ENCODE data around the gene GPR65. TPM values are rescaled to one million over a fixed set of nuclear protein-coding genes. Genes with fewer than 3 reads are reported as not detected.
A peak's percentile ranks its signal among the peaks of the same experiment; 100 is the strongest.

GPR65 gene
- polyA plus RNA-seq, 2 of the 4 experiments (the other 2 are of a cell fraction): 0.03 TPM; not detected in 1

- no peak overlapping the region for H3K4me3 ChIP-seq
- WGBS (ENCODE audit: missing lambda C conversion rate): 80% methylated on average over 2 of the region's 2 CpGs
Measured at GRCh38 chr14:87989956-87990299, 15.0 kb upstream of the GPR65 start.

GRCh38 chr14:87990682-87991081 lies 14.3 kb upstream of the GPR65 start:
- H3K4me3 ChIP-seq: no peak overlapping the region
- POLR2A ChIA-PET: no interaction called here
- ATAC-seq (no peak), DNase-seq (ENCODE audit: low read depth in 1 of 2, low spot score in 1 of 2) (no peak), FAIRE-seq (no peak)
- TF ChIP-seq RFX5 (IDR thresholded peaks at IDR 0.05) (no peak), MAFK (IDR thresholded peaks at IDR 0.05; ENCODE audit: partially characterized antibody) (no peak), HOXB5 (CRISPR knock-in tag; IDR thresholded peaks at IDR 0.05) (no peak)
- H3K9me3 ChIP-seq: no peaks in the 10 kb centered on the region
- H3K27ac ChIP-seq: no peak overlapping the region
- CTCF ChIA-PET: no interaction called here
- H3K4me1 ChIP-seq: 0 out of 3 replicates have a peak, but pooled peaks cover 6% of the 10 kb centered on the region
- WGBS (ENCODE audit: missing lambda C conversion rate): 85% methylated on average over 4 of the region's 4 CpGs
- H3K4me2 ChIP-seq: no peak overlapping the region

More at GRCh38 chr14:87989956-87990299, 15.0 kb upstream of the GPR65 start:
- CTCF ChIA-PET: interaction anchor here (1.1 kb wide), 1 partner anchor 45 kb away, joined by 3 read pairs; no protein-coding TSS in a partner anchor
- POLR2A ChIA-PET: no interaction called here
- H3K4me1 ChIP-seq: 0 out of 3 replicates have a peak, but pooled peaks cover 6% of the 10 kb centered on the region
- FAIRE-seq (no peak), ATAC-seq (no peak), DNase-seq (ENCODE audit: low read depth in 1 of 2, low spot score in 1 of 2) (no peak)
- TF ChIP-seq GATA3 (IDR thresholded peaks at IDR 0.05; ENCODE audit: borderline replicate concordance) (no peak), CTCF (IDR thresholded peaks at IDR 0.05) (no peak), CBX8 (IDR thresholded peaks at IDR 0.05) (no peak), PHF8 (IDR thresholded peaks at IDR 0.05; ENCODE audit: borderline replicate concordance, low read depth) (no peak), BHLHE40 (IDR thresholded peaks at IDR 0.05; ENCODE audit: low read depth, low read length) (no peak)
- TF ChIP-seq, protein P1, sequence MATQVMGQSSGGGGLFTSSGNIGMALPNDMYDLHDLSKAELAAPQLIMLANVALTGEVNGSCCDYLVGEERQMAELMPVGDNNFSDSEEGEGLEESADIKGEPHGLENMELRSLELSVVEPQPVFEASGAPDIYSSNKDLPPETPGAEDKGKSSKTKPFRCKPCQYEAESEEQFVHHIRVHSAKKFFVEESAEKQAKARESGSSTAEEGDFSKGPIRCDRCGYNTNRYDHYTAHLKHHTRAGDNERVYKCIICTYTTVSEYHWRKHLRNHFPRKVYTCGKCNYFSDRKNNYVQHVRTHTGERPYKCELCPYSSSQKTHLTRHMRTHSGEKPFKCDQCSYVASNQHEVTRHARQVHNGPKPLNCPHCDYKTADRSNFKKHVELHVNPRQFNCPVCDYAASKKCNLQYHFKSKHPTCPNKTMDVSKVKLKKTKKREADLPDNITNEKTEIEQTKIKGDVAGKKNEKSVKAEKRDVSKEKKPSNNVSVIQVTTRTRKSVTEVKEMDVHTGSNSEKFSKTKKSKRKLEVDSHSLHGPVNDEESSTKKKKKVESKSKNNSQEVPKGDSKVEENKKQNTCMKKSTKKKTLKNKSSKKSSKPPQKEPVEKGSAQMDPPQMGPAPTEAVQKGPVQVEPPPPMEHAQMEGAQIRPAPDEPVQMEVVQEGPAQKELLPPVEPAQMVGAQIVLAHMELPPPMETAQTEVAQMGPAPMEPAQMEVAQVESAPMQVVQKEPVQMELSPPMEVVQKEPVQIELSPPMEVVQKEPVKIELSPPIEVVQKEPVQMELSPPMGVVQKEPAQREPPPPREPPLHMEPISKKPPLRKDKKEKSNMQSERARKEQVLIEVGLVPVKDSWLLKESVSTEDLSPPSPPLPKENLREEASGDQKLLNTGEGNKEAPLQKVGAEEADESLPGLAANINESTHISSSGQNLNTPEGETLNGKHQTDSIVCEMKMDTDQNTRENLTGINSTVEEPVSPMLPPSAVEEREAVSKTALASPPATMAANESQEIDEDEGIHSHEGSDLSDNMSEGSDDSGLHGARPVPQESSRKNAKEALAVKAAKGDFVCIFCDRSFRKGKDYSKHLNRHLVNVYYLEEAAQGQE (IDR thresholded peaks at IDR 0.05): no peak
- no peak overlapping the region for H3K27ac ChIP-seq
- H3K4me2 ChIP-seq: no peak overlapping the region
- H3K9me3 ChIP-seq: no peaks in the 10 kb centered on the region

DNA sequence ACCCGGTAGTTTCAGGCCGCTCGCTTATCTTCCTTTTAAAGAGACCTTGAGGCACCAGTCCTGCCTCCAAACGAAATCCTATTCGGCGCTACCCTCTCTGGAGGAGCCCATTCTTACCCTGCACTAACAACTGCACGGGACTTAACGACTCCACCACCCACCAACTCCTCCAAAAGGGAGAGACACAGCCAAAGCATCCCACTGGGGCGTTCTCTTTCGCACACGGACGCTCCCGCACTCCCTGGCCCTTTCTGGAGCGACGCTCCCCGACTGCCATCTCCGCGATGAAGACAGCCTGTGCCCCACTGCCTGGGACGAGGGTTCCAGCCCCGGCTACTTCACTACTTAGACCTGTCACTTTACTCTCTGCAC lies 12.6 kb upstream of the GPR65 start:
- H3K27ac ChIP-seq: peak overlapping the region; percentile 84 to 97
- H3K4me1 ChIP-seq: 0 out of 3 replicates have a peak, but pooled peaks cover 6% of the 10 kb centered on the region
- WGBS (ENCODE audit: missing lambda C conversion rate): 73% methylated on average over 20 of the region's 20 CpGs
- no peak for FAIRE-seq
- TF ChIP-seq MAZ (IDR thresholded peaks at IDR 0.05; ENCODE audit: borderline replicate concordance, low read depth, low read length): no peak
- TF ChIP-seq EP300 (IDR thresholded peaks at IDR 0.05): no peak
- TF ChIP-seq ZFP36 (IDR thresholded peaks at IDR 0.05; ENCODE audit: borderline replicate concordance, partially characterized antibody): no peak
- no peak for TF ChIP-seq RFX5 (IDR thresholded peaks at IDR 0.05)
- TF ChIP-seq FOXS1 (CRISPR knock-in tag; IDR thresholded peaks at IDR 0.05): no peak
- TF ChIP-seq HOXA7 (CRISPR knock-in tag; IDR thresholded peaks at IDR 0.05): no peak
- TF ChIP-seq JUNB (IDR thresholded peaks at IDR 0.05): no peak
- TF ChIP-seq HDAC2 (IDR thresholded peaks at IDR 0.05): no peak
- TF ChIP-seq ZSCAN20 (CRISPR knock-in tag; IDR thresholded peaks at IDR 0.05): no peak
- TF ChIP-seq SMC3 (IDR thresholded peaks at IDR 0.05): no peak
- TF ChIP-seq FOSB (CRISPR knock-in tag; IDR thresholded peaks at IDR 0.05): no peak
- no peak for TF ChIP-seq TFCP2L1 (CRISPR knock-in tag; IDR thresholded peaks at IDR 0.05)
- no peak for TF ChIP-seq MYC (IDR thresholded peaks at IDR 0.05; ENCODE audit: borderline replicate concordance, low read length)
- no peak for TF ChIP-seq EHF (CRISPR knock-in tag; IDR thresholded peaks at IDR 0.05)
- TF ChIP-seq CEBPB (IDR thresholded peaks at IDR 0.05): no peak
- TF ChIP-seq POLR2A (IDR thresholded peaks at IDR 0.05; ENCODE audit: low read length): no peak
- TF ChIP-seq, protein P2, sequence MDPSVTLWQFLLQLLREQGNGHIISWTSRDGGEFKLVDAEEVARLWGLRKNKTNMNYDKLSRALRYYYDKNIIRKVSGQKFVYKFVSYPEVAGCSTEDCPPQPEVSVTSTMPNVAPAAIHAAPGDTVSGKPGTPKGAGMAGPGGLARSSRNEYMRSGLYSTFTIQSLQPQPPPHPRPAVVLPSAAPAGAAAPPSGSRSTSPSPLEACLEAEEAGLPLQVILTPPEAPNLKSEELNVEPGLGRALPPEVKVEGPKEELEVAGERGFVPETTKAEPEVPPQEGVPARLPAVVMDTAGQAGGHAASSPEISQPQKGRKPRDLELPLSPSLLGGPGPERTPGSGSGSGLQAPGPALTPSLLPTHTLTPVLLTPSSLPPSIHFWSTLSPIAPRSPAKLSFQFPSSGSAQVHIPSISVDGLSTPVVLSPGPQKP (IDR thresholded peaks at IDR 0.05; ENCODE audit: low read depth, low read length): no peak
- no peak for TF ChIP-seq NPAS2 (CRISPR knock-in tag; IDR thresholded peaks at IDR 0.05; ENCODE audit: borderline replicate concordance)
- TF ChIP-seq CBX2 (IDR thresholded peaks at IDR 0.05; ENCODE audit: borderline replicate concordance, low read depth): no peak
- H3K4me2 ChIP-seq: peak overlapping the region; percentile 71
- H3K4me3 ChIP-seq: peak overlapping the region; percentile 64
- peak in 1 of 2 experiments; percentile 9; a peak in 3 of 6 replicates for ATAC-seq
- CTCF ChIA-PET: interaction anchor here (1.0 to 1.6 kb wide), 2 partner anchors 47 to 399 kb away, joined by 3 read pairs; no protein-coding TSS in a partner anchor
- H3K9me3 ChIP-seq: no peaks in the 10 kb centered on the region
- POLR2A ChIA-PET: interaction anchor here (1.0 kb wide), 1 partner anchor 9 kb away, joined by 3 read pairs; no protein-coding TSS in a partner anchor
- peak in 1 of 2 experiments; percentile 3 for DNase-seq (ENCODE audit: low read depth in 1 of 2, low spot score in 1 of 2)
